Cardiac muscle cell (in vitro differentiated cells and primary cell): ENCODE measurements around the gene PTPRM. TPM values are rescaled to one million over a fixed set of nuclear protein-coding genes. Genes with fewer than 3 reads are reported as not detected.

Experiments used
- DNase-seq, 2 donors: peaks; one replicate each; pipeline versions ENCODE4 v3.0.0 to v3.0.0-alpha.2; 2010 to 2017; ENCODE audit warnings: low read depth in 1 of 2, low spot score in 1 of 2
- H3K27ac ChIP-seq: fragments of 200-600 bp; sonication (generic); 2 replicates; pipeline ENCODE4 v1.5.1; 2016
- H3K27me3 ChIP-seq: fragments of 200-600 bp; sonication (generic); 2 replicates; pipeline ENCODE4 v1.6.0; 2016; ENCODE audit warnings: control low read depth
- H3K36me3 ChIP-seq: fragments of 200-600 bp; sonication (generic); 2 replicates; pipeline ENCODE4 v1.5.1; 2016; ENCODE audit warnings: control low read depth
- H3K4me1 ChIP-seq: fragments of 200-600 bp; sonication (generic); 2 replicates; pipeline ENCODE4 v1.8.1; 2017; ENCODE audit warnings: low read depth, mild to moderate bottlenecking, mixed run types
- H3K4me3 ChIP-seq: fragments of 200-600 bp; sonication (generic); 2 replicates; pipeline ENCODE4 v1.5.1; 2016; ENCODE audit warnings: mild to moderate bottlenecking
- H3K9me3 ChIP-seq: fragments of 200-600 bp; sonication (generic); 2 replicates; pipeline ENCODE4 v1.5.1; 2017; ENCODE audit warnings: low read depth, mild to moderate bottlenecking, control low read depth
- CTCF ChIP-seq: IDR thresholded peaks from 2 replicates; pipeline ENCODE4 v1.5.1; 2012; ENCODE audit warnings: low read depth, mild to moderate bottlenecking, low read length
- polyA plus RNA-seq: library from polyadenylated mRNA; unstranded; fragments of >200 nt; fragmentation: Nextera tagmentation; extraction: Ambion mirVana; gene quantifications from 2 replicates; pipeline ENCODE4 v1.2.1, GENCODE V29; 2016
- total RNA-seq: library from RNA; depleted of rRNA; stranded (reverse); fragments of >200 nt; gene quantifications from 2 replicates; pipeline ENCODE4 v1.2.3, GENCODE V29; 2016

Gene PTPRM
- total and polyA plus RNA-seq, 2 experiments from 2014 or later, result 26.5 to 48.8 TPM

DNA sequence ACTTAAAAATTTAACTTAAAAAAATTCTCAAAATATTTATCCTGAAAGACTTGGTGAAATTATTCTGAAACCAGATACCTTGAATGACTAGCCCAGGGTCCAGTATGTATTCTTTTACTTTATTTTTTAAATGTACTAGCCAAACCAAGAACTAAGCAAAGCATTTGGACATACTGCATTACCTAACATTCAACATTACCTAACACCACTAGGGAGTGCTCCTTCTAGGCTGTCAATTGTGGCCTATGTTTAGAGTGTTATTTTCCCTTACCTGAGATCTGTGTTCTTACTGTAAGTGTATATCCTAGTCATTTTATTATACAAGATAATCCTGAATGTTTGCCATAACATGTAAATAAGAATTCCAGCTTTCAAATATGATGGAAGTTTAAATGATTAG is 496.6 kb downstream of the PTPRM start:
- H3K4me1 ChIP-seq, result no peaks in the 10 kb centered on the region

GRCh38 chr18:8065284-8065683 is 498.2 kb downstream of the PTPRM start:
- no peak for TF ChIP-seq CTCF

More for the DNA sequence above, 496.6 kb downstream of the PTPRM start:
- Histone ChIP-seq H3K27ac (peak overlapping the region; percentile 71), H3K36me3 (no peaks in the 10 kb centered on the region), H3K27me3 (no peaks in the 10 kb centered on the region), H3K9me3 (no peaks in the 10 kb centered on the region), H3K4me3 (no peak overlapping the region)
- no peak for TF ChIP-seq CTCF
- no peak for DNase-seq

DNA sequence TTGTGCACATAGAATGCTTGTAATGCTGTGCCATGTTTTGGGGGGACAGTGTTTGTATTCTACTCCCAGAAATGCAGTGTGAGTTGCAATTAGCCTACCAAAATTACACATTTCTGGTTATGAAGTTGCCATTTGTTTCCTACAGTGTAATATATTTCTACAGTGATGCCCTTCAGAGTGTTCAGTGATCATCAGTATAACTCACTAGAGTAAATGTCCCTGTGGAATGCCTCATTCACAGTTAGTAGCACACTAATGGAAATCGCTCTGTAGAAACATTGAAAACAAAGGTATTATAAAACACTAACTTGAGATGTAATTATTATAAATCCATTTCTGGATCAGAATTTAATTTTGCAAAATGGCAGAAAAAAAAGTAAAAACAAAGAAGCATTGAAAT is 498.7 kb downstream of the PTPRM start:
- Histone ChIP-seq H3K27me3 (no peaks in the 10 kb centered on the region), H3K9me3 (no peaks in the 10 kb centered on the region), H3K4me1 (no peaks in the 10 kb centered on the region), H3K36me3 (peaks cover 3% of the 10 kb centered on the region), H3K4me3 (no peak overlapping the region), H3K27ac (no peak overlapping the region)
- no peak for DNase-seq
- TF ChIP-seq CTCF, result no peak

More at GRCh38 chr18:8065284-8065683, 498.2 kb downstream of the PTPRM start:
- H3K27ac ChIP-seq, result no peak overlapping the region
- no peak for DNase-seq
- peaks cover 3% of the 10 kb centered on the region for H3K36me3 ChIP-seq
- H3K27me3 ChIP-seq, result no peaks in the 10 kb centered on the region
- no peaks in the 10 kb centered on the region for H3K9me3 ChIP-seq
- no peaks in the 10 kb centered on the region for H3K4me1 ChIP-seq
- no peak overlapping the region for H3K4me3 ChIP-seq

- H3K27ac ChIP-seq, result no peak overlapping the region
- H3K36me3 ChIP-seq, result peaks cover 3% of the 10 kb centered on the region
- no peaks in the 10 kb centered on the region for H3K9me3 ChIP-seq
- H3K4me3 ChIP-seq, result no peak overlapping the region
- no peak for TF ChIP-seq CTCF
- DNase-seq, result no peak
- H3K27me3 ChIP-seq, result no peaks in the 10 kb centered on the region
- H3K4me1 ChIP-seq, result no peaks in the 10 kb centered on the region
Measured at GRCh38 chr18:8069708-8070107, 502.6 kb downstream of the PTPRM start.

DNA sequence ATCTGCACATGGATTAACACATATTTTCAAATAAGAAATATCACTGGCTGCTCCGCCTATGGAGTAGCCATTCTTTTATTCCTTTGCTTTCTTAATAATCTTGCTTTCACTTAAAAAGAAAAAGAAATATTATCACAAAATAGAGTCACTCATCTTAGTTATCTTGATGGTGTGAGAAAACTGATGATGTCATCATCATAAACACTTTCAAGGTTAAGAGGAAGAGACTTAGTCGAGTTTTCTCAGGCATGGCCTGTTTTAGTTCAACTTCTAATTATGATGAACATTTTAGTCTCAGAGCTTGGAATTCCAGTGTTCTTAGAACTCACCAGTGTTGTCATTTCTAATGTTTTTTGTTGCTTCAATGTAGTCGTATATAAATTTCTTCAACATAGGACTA is 506.1 kb downstream of the PTPRM start:
- no peak overlapping the region for H3K27ac ChIP-seq
- H3K36me3 ChIP-seq, result peaks cover 3% of the 10 kb centered on the region
- H3K9me3 ChIP-seq, result no peaks in the 10 kb centered on the region
- H3K4me1 ChIP-seq, result no peaks in the 10 kb centered on the region
- no peak for TF ChIP-seq CTCF
- H3K27me3 ChIP-seq, result no peaks in the 10 kb centered on the region
- no peak overlapping the region for H3K4me3 ChIP-seq
- DNase-seq, result no peak

GRCh38 chr18:8080092-8080491 is 513.0 kb downstream of the PTPRM start:
- Histone ChIP-seq H3K4me1 (no peaks in the 10 kb centered on the region), H3K27ac (no peak overlapping the region), H3K9me3 (no peaks in the 10 kb centered on the region), H3K4me3 (no peak overlapping the region), H3K36me3 (no peaks in the 10 kb centered on the region), H3K27me3 (no peaks in the 10 kb centered on the region)
- no peak for TF ChIP-seq CTCF
- DNase-seq, result no peak
